Ascending aorta (tissue), 2 donors: Measurements from ENCODE around the gene RFX2. TPM values are rescaled to one million over a fixed set of nuclear protein-coding genes. Genes with fewer than 3 reads are reported as not detected.

ENCODE experiments used
- DNase-seq, 2 donors: peaks; one replicate each; pipeline ENCODE4 v3.0.0-alpha.2; 2019; ENCODE audit warnings: low spot score in 2 of 2
- H3K27ac ChIP-seq, 2 donors: fragments of 200-600 bp; sonication (generic); one replicate each; pipeline ENCODE4 v1.5.1; 2016 to 2017; ENCODE audit warnings: mild to moderate bottlenecking in 1 of 2
- H3K27me3 ChIP-seq: fragments of 200-600 bp; sonication (generic); one replicate; pipeline ENCODE4 v1.5.1; 2017
- H3K36me3 ChIP-seq, 2 donors: fragments of 200-600 bp; sonication (generic); one replicate each; pipeline ENCODE4 v1.5.1; 2016
- H3K4me1 ChIP-seq, 2 donors: fragments of 200-600 bp; sonication (generic); one replicate each; pipeline ENCODE4 v1.5.1; 2016 to 2017; ENCODE audit warnings: mild to moderate bottlenecking in 1 of 2
- H3K4me3 ChIP-seq, 2 donors: fragments of 200-600 bp; sonication (generic); one replicate each; pipeline ENCODE4 v1.5.1; 2016 to 2017; ENCODE audit warnings: mild to moderate bottlenecking in 1 of 2
- H3K9me3 ChIP-seq, 2 donors: fragments of 200-600 bp; sonication (generic); one replicate each; pipeline ENCODE4 v1.5.1; 2016
- CTCF ChIP-seq, 3 experiments: fragments of 200-600 bp in 2 of 3; fragments of 450-650 bp in 1 of 3; sonication (generic) in 2 of 3; IDR thresholded peaks; one replicate each; pipeline ENCODE4 v1.5.1; 2016 to 2019; ENCODE audit warnings: antibody characterized with exemption in 3 of 3, mild to moderate bottlenecking in 1 of 3, moderate library complexity in 1 of 3
- intact Hi-C: fragments of 100-400 bp; cut with DNase I; formaldehyde crosslinking; loops from one replicate; pipeline ENCODE4 v1.15.1; 2023
- total RNA-seq: library from RNA; depleted of rRNA; stranded (reverse); fragments of >200 nt; gene quantifications from one replicate; pipeline ENCODE4 v1.1.0, GENCODE V29; 2016

RFX2 gene
- total RNA-seq, 1 donor from 2014 or later: 107 TPM

GRCh38 chr19:6021878-6022569 is 88.3 kb downstream of the RFX2 start:
- H3K27me3 ChIP-seq: no peaks in the 10 kb centered on the region
- H3K4me1 ChIP-seq: peaks cover 0 to 5% of the 10 kb centered on the region in 2 donors
- peak in 1 of 2 donors; percentile 78 for DNase-seq
- intact Hi-C loops: loop anchor here (2.0 to 10.0 kb wide), 2 partner anchors 35 to 217 kb away; partner anchors contain the start of gene NRTN
- H3K4me3 ChIP-seq: no peak overlapping the region
- peak overlapping the region; percentile 46 to 51 for H3K27ac ChIP-seq
- peaks cover 0 to 27% of the 10 kb centered on the region in 2 donors for H3K36me3 ChIP-seq
- peak; percentile 53 to 66 (median 58) for TF ChIP-seq CTCF (IDR thresholded peaks at IDR 0.05)
- no peaks in the 10 kb centered on the region for H3K9me3 ChIP-seq

- Histone ChIP-seq H3K27ac (no peak overlapping the region), H3K9me3 (no peaks in the 10 kb centered on the region), H3K4me3 (no peak overlapping the region), H3K36me3 (peaks cover 0 to 19% of the 10 kb centered on the region in 2 donors), H3K27me3 (no peaks in the 10 kb centered on the region), H3K4me1 (peaks cover 0 to 5% of the 10 kb centered on the region in 2 donors)
- DNase-seq: no peak
- intact Hi-C loops: loop anchor here (10.0 kb wide), 1 partner anchor 216 kb away; the partner anchor contains the start of gene NRTN
- TF ChIP-seq CTCF (IDR thresholded peaks at IDR 0.05): no peak
These were observed 89.1 kb downstream of the RFX2 start for GRCh38 chr19:6020972-6021805.

- Histone ChIP-seq H3K4me1 (peaks cover 0 to 5% of the 10 kb centered on the region in 2 donors), H3K4me3 (no peak overlapping the region), H3K27me3 (no peaks in the 10 kb centered on the region), H3K27ac (no peak overlapping the region), H3K9me3 (no peaks in the 10 kb centered on the region), H3K36me3 (peaks cover 0 to 25% of the 10 kb centered on the region in 2 donors)
- intact Hi-C loops: loop anchor here (10.0 kb wide), 1 partner anchor 216 kb away; the partner anchor contains the start of gene NRTN
- no peak for TF ChIP-seq CTCF (IDR thresholded peaks at IDR 0.05)
- DNase-seq: no peak
These were observed 90.0 kb downstream of the RFX2 start for GRCh38 chr19:6020166-6020882.

- Histone ChIP-seq H3K4me3 (no peak overlapping the region), H3K36me3 (peaks cover 0 to 33% of the 10 kb centered on the region in 2 donors), H3K9me3 (no peaks in the 10 kb centered on the region), H3K27me3 (no peaks in the 10 kb centered on the region), H3K27ac (no peak overlapping the region), H3K4me1 (peaks cover 0 to 5% of the 10 kb centered on the region in 2 donors)
- no peak for DNase-seq
- intact Hi-C loops: no loop called here
- TF ChIP-seq CTCF (IDR thresholded peaks at IDR 0.05): no peak
These were observed 91.5 kb downstream of the RFX2 start for GRCh38 chr19:6018786-6019185.

GRCh38 chr19:6017576-6017975 is 92.7 kb downstream of the RFX2 start:
- H3K9me3 ChIP-seq: no peaks in the 10 kb centered on the region
- no peak for TF ChIP-seq CTCF (IDR thresholded peaks at IDR 0.05)
- H3K36me3 ChIP-seq: peaks cover 0 to 36% of the 10 kb centered on the region in 2 donors
- H3K27ac ChIP-seq: no peak overlapping the region
- intact Hi-C loops: no loop called here
- no peak overlapping the region for H3K4me3 ChIP-seq
- no peaks in the 10 kb centered on the region for H3K27me3 ChIP-seq
- no peaks in the 10 kb centered on the region for H3K4me1 ChIP-seq
- DNase-seq: no peak
